OCI-LY7 (cell line): ENCODE measurements around the gene SLC15A2. TPM values are rescaled to one million over a fixed set of nuclear protein-coding genes. Genes with fewer than 3 reads are reported as not detected.

Source experiments
- BruUV-seq: library from RNA; stranded (reverse); fragments of 400-500 nt; replicated peaks from 2 replicates; lab custom pipeline; 2021; lab: Mats Ljungman, UMichigan
- CTCF ChIA-PET: fragments of 300-600 bp; sonication (Branson Sonifier 250); formaldehyde crosslinking; loops from one replicate; lab custom pipeline; 2022; ENCODE audit warnings: antibody characterized with exemption; ENCODE audit not compliant: unreplicated experiment; lab: Charles Lee
- POLR2A ChIA-PET: fragments of 300-600 bp; sonication (Branson Sonifier 250); formaldehyde crosslinking; loops from one replicate; lab custom pipeline; 2022; ENCODE audit warnings: antibody characterized with exemption; lab: Charles Lee
- DNase-seq: peaks from one replicate; pipeline ENCODE4 v3.0.0-alpha.2; 2015; ENCODE audit warnings: low spot score
- H2AFZ ChIP-seq: fragments of 200-600 bp; sonication (generic), shearing (Covaris generic); 2 replicates; pipeline ENCODE4 v1.6.1; 2014; ENCODE audit warnings: mild to moderate bottlenecking, antibody characterized with exemption, low read length, moderate library complexity
- H3K27ac ChIP-seq: fragments of 200-600 bp; sonication (generic); 2 replicates; pipeline ENCODE4 v1.5.1; 2014; ENCODE audit warnings: mixed run types, low read depth, mild to moderate bottlenecking, moderate library complexity, low read length, inconsistent platforms; ENCODE audit not compliant: poor library complexity, severe bottlenecking
- H3K36me3 ChIP-seq: fragments of 200-600 bp; sonication (generic); 2 replicates; pipeline ENCODE4 v1.6.1; 2014; ENCODE audit warnings: mild to moderate bottlenecking, antibody characterized with exemption, low read length, moderate library complexity, mixed read lengths; ENCODE audit not compliant: insufficient read depth
- H3K4me1 ChIP-seq: fragments of 200-600 bp; sonication (generic); 2 replicates; pipeline ENCODE4 v1.5.1; 2014; ENCODE audit warnings: mild to moderate bottlenecking, low read length; ENCODE audit not compliant: insufficient read depth, poor library complexity, severe bottlenecking
- H3K4me2 ChIP-seq: fragments of 200-600 bp; sonication (generic); 2 replicates; pipeline ENCODE4 v1.6.1; 2014; ENCODE audit warnings: mild to moderate bottlenecking, low read length
- H3K4me3 ChIP-seq: fragments of 200-600 bp; sonication (generic); 2 replicates; pipeline ENCODE4 v1.5.1; 2014; ENCODE audit warnings: mild to moderate bottlenecking, low read depth, low read length; ENCODE audit not compliant: poor library complexity, severe bottlenecking
- H3K79me2 ChIP-seq: fragments of 200-600 bp; sonication (generic); 2 replicates; pipeline ENCODE4 v1.6.1; 2016; ENCODE audit warnings: low read depth, mild to moderate bottlenecking, low read length, moderate library complexity, mixed read lengths; ENCODE audit not compliant: insufficient read depth
- H3K9me2 ChIP-seq: fragments of 200-600 bp; sonication (generic); 2 replicates; pipeline ENCODE4 v1.6.1; 2016; ENCODE audit warnings: mild to moderate bottlenecking, low read length, mixed read lengths; ENCODE audit not compliant: insufficient read depth
- H3K9me3 ChIP-seq: fragments of 200-600 bp; sonication (generic); 2 replicates; pipeline ENCODE4 v1.6.1; 2014; ENCODE audit warnings: mild to moderate bottlenecking, mixed run types, low read length, mixed read lengths
- H4K20me1 ChIP-seq: fragments of 200-600 bp; sonication (generic); 2 replicates; pipeline ENCODE4 v1.6.1; 2014; ENCODE audit warnings: mild to moderate bottlenecking, antibody characterized with exemption, low read length, moderate library complexity, mixed read lengths; ENCODE audit not compliant: insufficient read depth
- EZH2phosphoT487 ChIP-seq: fragments of 200-600 bp; sonication (generic); IDR thresholded peaks from 2 replicates; pipeline ENCODE4 v1.6.1; 2018; ENCODE audit warnings: low read depth, borderline replicate concordance, mild to moderate bottlenecking, mixed run types, antibody characterized with exemption, low read length, moderate library complexity, mixed read lengths
- intact Hi-C: fragments of 100-400 bp; cut with micrococcal nuclease; formaldehyde crosslinking; loops from one replicate; pipeline ENCODE4 v1.10.0; 2022; ENCODE audit not compliant: unreplicated experiment
- total RNA-seq, 2 experiments: library from RNA; depleted of rRNA in 1 of 2; stranded (reverse); fragments of >200 nt in 1 of 2; shearing (Covaris generic) in 1 of 2; gene quantifications; 2 replicates each; pipeline ENCODE4 v1.2.3, GENCODE V29; 2014 to 2022
- TF ChIP-seq, protein P1 (sequence below): fragments of 200-600 bp; sonication (generic); conservative IDR thresholded peaks from 2 replicates; pipeline ENCODE4 v1.5.1; 2014; ENCODE audit warnings: mild to moderate bottlenecking, antibody characterized with exemption, low read length, moderate library complexity, mixed read lengths

The SLC15A2 gene
- total RNA-seq, 2 experiments from 2014 or later = 14.0 to 25.3 TPM

DNA sequence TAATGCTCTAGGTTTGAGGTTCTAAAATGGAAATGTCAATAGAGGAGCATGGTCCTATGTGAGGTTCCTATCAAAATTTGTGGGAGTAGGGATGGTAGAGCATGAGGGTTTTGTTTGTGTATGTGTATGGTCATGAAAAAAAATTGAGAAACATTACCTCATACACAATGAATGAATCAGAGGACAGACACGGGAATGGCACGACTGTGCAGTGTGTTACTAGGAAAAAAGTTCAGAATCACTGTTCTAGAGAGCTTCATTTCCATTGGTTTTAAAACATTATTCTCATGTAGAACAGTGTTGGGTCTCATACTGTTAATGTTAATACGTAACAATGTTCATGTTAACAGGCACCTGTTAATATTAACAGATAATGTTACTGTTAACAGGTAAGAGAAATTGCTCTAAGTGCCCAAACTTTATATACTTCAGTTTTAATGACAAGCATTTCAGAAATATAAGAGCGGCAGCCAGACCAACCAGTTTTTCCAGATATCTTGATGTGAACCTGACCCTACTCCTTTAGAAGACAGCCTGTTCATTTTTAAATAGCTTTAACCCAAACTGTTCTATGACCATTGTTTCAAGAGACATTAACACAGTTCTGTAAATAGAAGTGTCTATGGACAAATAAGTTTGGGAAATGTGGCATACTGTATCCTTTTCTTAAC lies 48.0 kb downstream of the SLC15A2 start:
- no peaks in the 10 kb centered on the region for H3K79me2 ChIP-seq
- no peaks in the 10 kb centered on the region for H4K20me1 ChIP-seq
- no TSS peak for BruUV-seq
- TF ChIP-seq EZH2phosphoT487 = no peak
- TF ChIP-seq, protein P1, sequence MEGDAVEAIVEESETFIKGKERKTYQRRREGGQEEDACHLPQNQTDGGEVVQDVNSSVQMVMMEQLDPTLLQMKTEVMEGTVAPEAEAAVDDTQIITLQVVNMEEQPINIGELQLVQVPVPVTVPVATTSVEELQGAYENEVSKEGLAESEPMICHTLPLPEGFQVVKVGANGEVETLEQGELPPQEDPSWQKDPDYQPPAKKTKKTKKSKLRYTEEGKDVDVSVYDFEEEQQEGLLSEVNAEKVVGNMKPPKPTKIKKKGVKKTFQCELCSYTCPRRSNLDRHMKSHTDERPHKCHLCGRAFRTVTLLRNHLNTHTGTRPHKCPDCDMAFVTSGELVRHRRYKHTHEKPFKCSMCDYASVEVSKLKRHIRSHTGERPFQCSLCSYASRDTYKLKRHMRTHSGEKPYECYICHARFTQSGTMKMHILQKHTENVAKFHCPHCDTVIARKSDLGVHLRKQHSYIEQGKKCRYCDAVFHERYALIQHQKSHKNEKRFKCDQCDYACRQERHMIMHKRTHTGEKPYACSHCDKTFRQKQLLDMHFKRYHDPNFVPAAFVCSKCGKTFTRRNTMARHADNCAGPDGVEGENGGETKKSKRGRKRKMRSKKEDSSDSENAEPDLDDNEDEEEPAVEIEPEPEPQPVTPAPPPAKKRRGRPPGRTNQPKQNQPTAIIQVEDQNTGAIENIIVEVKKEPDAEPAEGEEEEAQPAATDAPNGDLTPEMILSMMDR = no peak
- CTCF ChIA-PET = no interaction called here
- no peak overlapping the region for H2AFZ ChIP-seq
- H3K4me1 ChIP-seq = no peaks in the 10 kb centered on the region
- H3K9me3 ChIP-seq = no peaks in the 10 kb centered on the region
- POLR2A ChIA-PET = no interaction called here
- no peak overlapping the region for H3K27ac ChIP-seq
- H3K36me3 ChIP-seq = peaks cover 66% of the 10 kb centered on the region
- DNase-seq = no peak
- intact Hi-C loops = no loop called here
- no peak overlapping the region for H3K4me3 ChIP-seq
- no peak overlapping the region for H3K4me2 ChIP-seq
- H3K9me2 ChIP-seq = no peaks in the 10 kb centered on the region

- no peaks in the 10 kb centered on the region for H3K9me3 ChIP-seq
- ChIA-PET CTCF (no interaction called here), POLR2A (no interaction called here)
- H2AFZ ChIP-seq = no peak overlapping the region
- no TSS peak for BruUV-seq
- no peak overlapping the region for H3K4me2 ChIP-seq
- peaks cover 66% of the 10 kb centered on the region for H3K36me3 ChIP-seq
- DNase-seq = no peak
- H3K4me3 ChIP-seq = no peak overlapping the region
- no peaks in the 10 kb centered on the region for H3K9me2 ChIP-seq
- TF ChIP-seq, protein P1 = no peak
- TF ChIP-seq EZH2phosphoT487 = no peak
- H4K20me1 ChIP-seq = no peaks in the 10 kb centered on the region
- H3K27ac ChIP-seq = no peak overlapping the region
- no peaks in the 10 kb centered on the region for H3K79me2 ChIP-seq
- intact Hi-C loops = no loop called here
- H3K4me1 ChIP-seq = no peaks in the 10 kb centered on the region
Observed at GRCh38 chr3:121943431-121943830, 49.2 kb downstream of the SLC15A2 start.

DNA sequence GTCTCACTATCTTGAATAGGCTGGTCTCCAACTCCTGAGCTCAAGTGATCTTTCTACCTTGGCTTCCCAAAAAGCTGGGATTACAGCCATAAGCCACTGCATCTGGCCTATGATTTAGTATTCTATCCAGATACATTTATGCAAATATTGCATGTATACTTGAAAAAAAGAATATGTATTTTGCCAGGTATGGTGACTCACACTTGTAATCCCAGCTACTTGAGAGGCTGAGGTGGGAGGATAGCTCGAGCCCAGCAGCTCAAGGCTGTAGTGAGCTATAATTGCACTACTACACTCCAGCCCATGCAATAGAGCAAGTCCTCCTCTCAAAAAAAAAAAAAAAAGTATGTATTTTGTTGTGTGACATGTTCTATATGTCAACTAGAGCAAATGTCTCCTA lies 54.4 kb downstream of the SLC15A2 start:
- no peaks in the 10 kb centered on the region for H3K9me2 ChIP-seq
- peaks cover 12% of the 10 kb centered on the region; the same call in 1 of the 2 replicates for H3K9me3 ChIP-seq
- H3K4me1 ChIP-seq = no peaks in the 10 kb centered on the region
- H3K4me2 ChIP-seq = no peak overlapping the region
- no peak overlapping the region for H2AFZ ChIP-seq
- no peak for DNase-seq
- BruUV-seq = no TSS peak
- no peak for TF ChIP-seq EZH2phosphoT487
- TF ChIP-seq, protein P1 = no peak
- no peak overlapping the region for H3K4me3 ChIP-seq
- intact Hi-C loops = no loop called here
- ChIA-PET CTCF (no interaction called here), POLR2A (interaction anchor here (0.7 to 0.9 kb wide), 3 partner anchors 27 to 259 kb away, joined by 3 to 5 read pairs (median 4); no protein-coding TSS in a partner anchor)
- H4K20me1 ChIP-seq = no peaks in the 10 kb centered on the region
- H3K27ac ChIP-seq = no peak overlapping the region
- peaks cover 50% of the 10 kb centered on the region for H3K36me3 ChIP-seq
- H3K79me2 ChIP-seq = no peaks in the 10 kb centered on the region
